WTC11 (cell line): ENCODE data around the gene TWF2. TPM values are rescaled to one million over a fixed set of nuclear protein-coding genes. Genes with fewer than 3 reads are reported as not detected.

Experiments
- ATAC-seq: fragments of 200-7000 bp; cut with Tn5 transposase; 2 replicates; pipeline ENCODE4 v1.10.0; 2021; ENCODE audit warnings: mild to moderate bottlenecking, moderate library complexity
- CTCF ChIA-PET: fragments of 300-600 bp; sonication (Branson Sonifier 250); formaldehyde crosslinking; loops from one replicate; lab custom pipeline; 2021; ENCODE audit warnings: antibody characterized with exemption; lab: Charles Lee
- POLR2A ChIA-PET: fragments of 350-600 bp; sonication (Branson Sonifier 250); formaldehyde crosslinking; loops from one replicate; lab custom pipeline; 2021; ENCODE audit warnings: antibody characterized with exemption; lab: Charles Lee
- DNase-seq: peaks from one replicate; pipeline ENCODE4 v3.0.0; 2021; ENCODE audit warnings: low spot score
- H3K27ac Mint-ChIP-seq: 2 replicates; pipeline ENCODE4 v1.8.0; 2021; ENCODE audit warnings: mixed read lengths
- H3K27me3 Mint-ChIP-seq: 2 replicates; pipeline ENCODE4 v1.8.0; 2021; ENCODE audit warnings: low read depth, mild to moderate bottlenecking, moderate library complexity, mixed read lengths
- H3K36me3 Mint-ChIP-seq: 2 replicates; pipeline ENCODE4 v1.8.0; 2021; ENCODE audit warnings: mixed read lengths
- H3K4me1 Mint-ChIP-seq: 2 replicates; pipeline ENCODE4 v1.8.0; 2022; ENCODE audit warnings: mixed read lengths
- H3K4me3 Mint-ChIP-seq: 2 replicates; pipeline ENCODE4 v1.8.0; 2021; ENCODE audit warnings: mild to moderate bottlenecking, moderate library complexity, mixed read lengths
- H3K9me3 Mint-ChIP-seq: 2 replicates; pipeline ENCODE4 v1.8.0; 2021; ENCODE audit warnings: mixed read lengths
- CREM ChIP-seq: sonication (generic); formaldehyde crosslinking; IDR thresholded peaks from 2 replicates; pipeline ENCODE4 v1.8.1; 2022; ENCODE audit warnings: mild to moderate bottlenecking, missing genetic modification reagents, moderate library complexity
- ESRRA ChIP-seq: sonication (generic); formaldehyde crosslinking; IDR thresholded peaks from 2 replicates; pipeline ENCODE4 v1.8.1; 2022; ENCODE audit warnings: mild to moderate bottlenecking, missing genetic modification reagents, borderline replicate concordance
- ETV6 ChIP-seq: sonication (generic); formaldehyde crosslinking; IDR thresholded peaks from 2 replicates; pipeline ENCODE4 v1.8.1; 2022; ENCODE audit warnings: mild to moderate bottlenecking, missing genetic modification reagents
- GRHL2 ChIP-seq: fragments of 250-450 bp; sonication (Bioruptor Pico); IDR thresholded peaks from 2 replicates; pipeline ENCODE4 v1.8.0; 2022; ENCODE audit warnings: mild to moderate bottlenecking, moderate library complexity; ENCODE audit not compliant: insufficient replicate concordance, severe bottlenecking
- GTF2I ChIP-seq: fragments of 250-450 bp; sonication (Bioruptor Pico); conservative IDR thresholded peaks from 2 replicates; pipeline ENCODE4 v1.4.0; 2021; ENCODE audit warnings: mild to moderate bottlenecking
- HMGA2 ChIP-seq: fragments of 250-450 bp; sonication (Bioruptor Pico); IDR thresholded peaks from 2 replicates; pipeline ENCODE4 v1.4.0; 2021; ENCODE audit warnings: mild to moderate bottlenecking, moderate library complexity
- IRF1 ChIP-seq: sonication (generic); formaldehyde crosslinking; IDR thresholded peaks from 2 replicates; pipeline ENCODE4 v1.8.0; 2023; ENCODE audit warnings: missing genetic modification reagents
- IRF2 ChIP-seq: sonication (generic); formaldehyde crosslinking; IDR thresholded peaks from 2 replicates; pipeline ENCODE4 v1.8.0; 2022; ENCODE audit warnings: low read depth, missing genetic modification reagents, borderline replicate concordance
- NFATC4 ChIP-seq: fragments of 250-450 bp; sonication (Bioruptor Pico); IDR thresholded peaks from 2 replicates; pipeline ENCODE4 v1.9.0; 2021; ENCODE audit warnings: mild to moderate bottlenecking
- NFE2L1 ChIP-seq: sonication (generic); formaldehyde crosslinking; IDR thresholded peaks from 2 replicates; pipeline ENCODE4 v1.8.1; 2023; ENCODE audit warnings: missing genetic modification reagents
- NFYB ChIP-seq: sonication (generic); formaldehyde crosslinking; conservative IDR thresholded peaks from 2 replicates; pipeline ENCODE4 v1.8.0; 2022; ENCODE audit warnings: low read depth, missing genetic modification reagents
- OVOL2 ChIP-seq: fragments of 250-450 bp; sonication (Bioruptor Pico); IDR thresholded peaks from 2 replicates; pipeline ENCODE4 v1.9.0; 2021; ENCODE audit warnings: mild to moderate bottlenecking, borderline replicate concordance
- RELA ChIP-seq: sonication (generic); formaldehyde crosslinking; IDR thresholded peaks from 2 replicates; pipeline ENCODE4 v1.8.1; 2022; ENCODE audit warnings: missing genetic modification reagents, mild to moderate bottlenecking, borderline replicate concordance
- RORB ChIP-seq: fragments of 250-450 bp; sonication (Bioruptor Pico); IDR thresholded peaks from 2 replicates; pipeline ENCODE4 v1.9.0; 2021; ENCODE audit warnings: mild to moderate bottlenecking
- SOX15 ChIP-seq: fragments of 250-450 bp; sonication (Bioruptor Pico); IDR thresholded peaks from 2 replicates; pipeline ENCODE4 v1.9.0; 2021; ENCODE audit warnings: mild to moderate bottlenecking
- SP1 ChIP-seq: sonication (generic); formaldehyde crosslinking; conservative IDR thresholded peaks from 2 replicates; pipeline ENCODE4 v1.8.1; 2022; ENCODE audit warnings: missing genetic modification reagents
- ZBTB21 ChIP-seq: sonication (generic); formaldehyde crosslinking; IDR thresholded peaks from 2 replicates; pipeline ENCODE4 v1.8.1; 2023; ENCODE audit warnings: mild to moderate bottlenecking, missing genetic modification reagents, borderline replicate concordance
- ZNF423 ChIP-seq: fragments of 250-450 bp; sonication (Bioruptor Pico); IDR thresholded peaks from 2 replicates; pipeline ENCODE4 v2.1.2; 2022; ENCODE audit warnings: mild to moderate bottlenecking, moderate library complexity
- total RNA-seq: library from RNA; stranded (reverse); gene quantifications from 3 replicates; pipeline ENCODE4 v1.2.3, GENCODE V29; 2021
- TF ChIP-seq, protein P1 (sequence below): sonication (generic); formaldehyde crosslinking; IDR thresholded peaks from 2 replicates; pipeline ENCODE4 v1.8.0; 2022; ENCODE audit warnings: mild to moderate bottlenecking, missing genetic modification reagents
- TF ChIP-seq, protein P2 (sequence below): sonication (generic); formaldehyde crosslinking; IDR thresholded peaks from 2 replicates; pipeline ENCODE4 v1.8.1; 2022; ENCODE audit warnings: mild to moderate bottlenecking, missing genetic modification reagents, moderate library complexity, borderline replicate concordance
- TF ChIP-seq, protein P3 (sequence below): sonication (generic); formaldehyde crosslinking; IDR thresholded peaks from 2 replicates; pipeline ENCODE4 v1.8.1; 2022; ENCODE audit warnings: low read depth, mild to moderate bottlenecking, moderate library complexity, missing genetic modification reagents, borderline replicate concordance
- TF ChIP-seq, protein P4 (sequence below): sonication (generic); formaldehyde crosslinking; IDR thresholded peaks from 2 replicates; pipeline ENCODE4 v1.8.1; 2022; ENCODE audit warnings: mild to moderate bottlenecking, moderate library complexity, missing genetic modification reagents
- TF ChIP-seq, protein P5 (sequence below): sonication (generic); formaldehyde crosslinking; conservative IDR thresholded peaks from 2 replicates; pipeline ENCODE4 v1.8.1; 2022; ENCODE audit warnings: mild to moderate bottlenecking, missing genetic modification reagents
- TF ChIP-seq, protein P6 (sequence below): sonication (generic); formaldehyde crosslinking; IDR thresholded peaks from 2 replicates; pipeline ENCODE4 v1.8.0; 2022; ENCODE audit warnings: mild to moderate bottlenecking, missing genetic modification reagents
- TF ChIP-seq, protein P7 (sequence below): sonication (generic); formaldehyde crosslinking; IDR thresholded peaks from 2 replicates; pipeline ENCODE4 v1.8.0; 2022; ENCODE audit warnings: mild to moderate bottlenecking, missing genetic modification reagents
- TF ChIP-seq, protein P8 (sequence below): fragments of 200-600 bp; IDR thresholded peaks from 2 replicates; pipeline ENCODE4 v1.8.0; 2022; ENCODE audit warnings: antibody characterized with exemption

TWF2 gene
- total RNA-seq, 1 experiment from 2014 or later: 71.1 TPM

- POLR2A ChIA-PET: no interaction called here
- CTCF ChIA-PET: no interaction called here
Measured at GRCh38 chr3:52281981-52282801, 43.2 kb upstream of the TWF2 start.

DNA sequence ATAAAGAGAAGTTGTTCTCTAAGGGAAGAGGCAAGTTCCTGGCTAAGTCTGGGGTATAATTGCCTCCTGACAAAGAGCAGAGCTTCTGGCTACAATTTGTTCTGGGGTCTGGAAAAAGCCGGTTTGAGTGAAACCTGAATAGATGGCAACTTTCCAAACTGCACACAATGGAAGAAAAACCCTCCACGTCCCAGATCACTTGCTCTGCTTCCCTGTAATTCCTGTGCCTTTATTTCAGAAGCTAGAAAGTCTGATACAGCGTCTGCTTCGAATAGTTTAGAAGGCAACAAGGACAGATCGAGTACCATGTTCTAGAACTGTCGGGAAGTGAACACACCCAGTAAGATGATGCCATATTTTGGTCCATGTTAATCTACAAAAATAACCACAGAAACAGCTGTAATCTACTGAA lies 41.1 kb upstream of the TWF2 start:
- ATAC-seq (no peak), DNase-seq (no peak)
- peak overlapping the region; percentile 63; the same call in 1 of the 2 replicates for H3K27ac Mint-ChIP-seq
- H3K27me3 Mint-ChIP-seq: no peaks in the 10 kb centered on the region
- H3K36me3 Mint-ChIP-seq: peaks cover 9% of the 10 kb centered on the region
- 0 out of 2 replicates have a peak overlapping the region, but pooled peaks have one; percentile 94 for H3K4me3 Mint-ChIP-seq
- ChIA-PET POLR2A (no interaction called here), CTCF (interaction anchor here (0.6 to 5.0 kb wide), 5 partner anchors 10 to 59 kb away, joined by 3 to 41 read pairs (median 8); no protein-coding TSS in a partner anchor)
- H3K9me3 Mint-ChIP-seq: no peaks in the 10 kb centered on the region
- H3K4me1 Mint-ChIP-seq: peaks cover 26% of the 10 kb centered on the region
- TF ChIP-seq, protein P1, sequence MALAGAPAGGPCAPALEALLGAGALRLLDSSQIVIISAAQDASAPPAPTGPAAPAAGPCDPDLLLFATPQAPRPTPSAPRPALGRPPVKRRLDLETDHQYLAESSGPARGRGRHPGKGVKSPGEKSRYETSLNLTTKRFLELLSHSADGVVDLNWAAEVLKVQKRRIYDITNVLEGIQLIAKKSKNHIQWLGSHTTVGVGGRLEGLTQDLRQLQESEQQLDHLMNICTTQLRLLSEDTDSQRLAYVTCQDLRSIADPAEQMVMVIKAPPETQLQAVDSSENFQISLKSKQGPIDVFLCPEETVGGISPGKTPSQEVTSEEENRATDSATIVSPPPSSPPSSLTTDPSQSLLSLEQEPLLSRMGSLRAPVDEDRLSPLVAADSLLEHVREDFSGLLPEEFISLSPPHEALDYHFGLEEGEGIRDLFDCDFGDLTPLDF (CRISPR knock-in tag): no peak
- no peak for TF ChIP-seq CREM (CRISPR knock-in tag)
- TF ChIP-seq GRHL2 (CRISPR knock-in tag): no peak
- TF ChIP-seq SOX15: no peak
- no peak for TF ChIP-seq SP1 (CRISPR knock-in tag)
- TF ChIP-seq RORB (CRISPR knock-in tag): no peak
- no peak for TF ChIP-seq ZBTB21 (CRISPR knock-in tag)
- TF ChIP-seq, protein P2, sequence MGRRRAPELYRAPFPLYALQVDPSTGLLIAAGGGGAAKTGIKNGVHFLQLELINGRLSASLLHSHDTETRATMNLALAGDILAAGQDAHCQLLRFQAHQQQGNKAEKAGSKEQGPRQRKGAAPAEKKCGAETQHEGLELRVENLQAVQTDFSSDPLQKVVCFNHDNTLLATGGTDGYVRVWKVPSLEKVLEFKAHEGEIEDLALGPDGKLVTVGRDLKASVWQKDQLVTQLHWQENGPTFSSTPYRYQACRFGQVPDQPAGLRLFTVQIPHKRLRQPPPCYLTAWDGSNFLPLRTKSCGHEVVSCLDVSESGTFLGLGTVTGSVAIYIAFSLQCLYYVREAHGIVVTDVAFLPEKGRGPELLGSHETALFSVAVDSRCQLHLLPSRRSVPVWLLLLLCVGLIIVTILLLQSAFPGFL (CRISPR knock-in tag): no peak
- no peak for TF ChIP-seq NFYB (CRISPR knock-in tag)

More at GRCh38 chr3:52281981-52282801, 43.2 kb upstream of the TWF2 start:
- ATAC-seq (no peak), DNase-seq (no peak)
- peaks cover 15% of the 10 kb centered on the region for H3K4me1 Mint-ChIP-seq
- H3K9me3 Mint-ChIP-seq: no peaks in the 10 kb centered on the region
- peaks cover 5% of the 10 kb centered on the region; the same call in 1 of the 2 replicates for H3K36me3 Mint-ChIP-seq
- H3K4me3 Mint-ChIP-seq: no peak overlapping the region
- TF ChIP-seq IRF1 (CRISPR knock-in tag): no peak
- TF ChIP-seq RELA (CRISPR knock-in tag): no peak
- TF ChIP-seq, protein P3, sequence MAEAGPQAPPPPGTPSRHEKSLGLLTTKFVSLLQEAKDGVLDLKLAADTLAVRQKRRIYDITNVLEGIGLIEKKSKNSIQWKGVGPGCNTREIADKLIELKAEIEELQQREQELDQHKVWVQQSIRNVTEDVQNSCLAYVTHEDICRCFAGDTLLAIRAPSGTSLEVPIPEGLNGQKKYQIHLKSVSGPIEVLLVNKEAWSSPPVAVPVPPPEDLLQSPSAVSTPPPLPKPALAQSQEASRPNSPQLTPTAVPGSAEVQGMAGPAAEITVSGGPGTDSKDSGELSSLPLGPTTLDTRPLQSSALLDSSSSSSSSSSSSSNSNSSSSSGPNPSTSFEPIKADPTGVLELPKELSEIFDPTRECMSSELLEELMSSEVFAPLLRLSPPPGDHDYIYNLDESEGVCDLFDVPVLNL (CRISPR knock-in tag): no peak
- TF ChIP-seq SP1 (CRISPR knock-in tag): no peak
- TF ChIP-seq NFATC4: no peak
- TF ChIP-seq OVOL2 (CRISPR knock-in tag): no peak
- TF ChIP-seq, protein P4, sequence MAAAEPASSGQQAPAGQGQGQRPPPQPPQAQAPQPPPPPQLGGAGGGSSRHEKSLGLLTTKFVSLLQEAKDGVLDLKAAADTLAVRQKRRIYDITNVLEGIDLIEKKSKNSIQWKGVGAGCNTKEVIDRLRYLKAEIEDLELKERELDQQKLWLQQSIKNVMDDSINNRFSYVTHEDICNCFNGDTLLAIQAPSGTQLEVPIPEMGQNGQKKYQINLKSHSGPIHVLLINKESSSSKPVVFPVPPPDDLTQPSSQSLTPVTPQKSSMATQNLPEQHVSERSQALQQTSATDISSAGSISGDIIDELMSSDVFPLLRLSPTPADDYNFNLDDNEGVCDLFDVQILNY (CRISPR knock-in tag): no peak
- TF ChIP-seq, protein P5, sequence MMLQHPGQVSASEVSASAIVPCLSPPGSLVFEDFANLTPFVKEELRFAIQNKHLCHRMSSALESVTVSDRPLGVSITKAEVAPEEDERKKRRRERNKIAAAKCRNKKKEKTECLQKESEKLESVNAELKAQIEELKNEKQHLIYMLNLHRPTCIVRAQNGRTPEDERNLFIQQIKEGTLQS: no peak
- no peak for TF ChIP-seq GTF2I
- TF ChIP-seq, protein P6, sequence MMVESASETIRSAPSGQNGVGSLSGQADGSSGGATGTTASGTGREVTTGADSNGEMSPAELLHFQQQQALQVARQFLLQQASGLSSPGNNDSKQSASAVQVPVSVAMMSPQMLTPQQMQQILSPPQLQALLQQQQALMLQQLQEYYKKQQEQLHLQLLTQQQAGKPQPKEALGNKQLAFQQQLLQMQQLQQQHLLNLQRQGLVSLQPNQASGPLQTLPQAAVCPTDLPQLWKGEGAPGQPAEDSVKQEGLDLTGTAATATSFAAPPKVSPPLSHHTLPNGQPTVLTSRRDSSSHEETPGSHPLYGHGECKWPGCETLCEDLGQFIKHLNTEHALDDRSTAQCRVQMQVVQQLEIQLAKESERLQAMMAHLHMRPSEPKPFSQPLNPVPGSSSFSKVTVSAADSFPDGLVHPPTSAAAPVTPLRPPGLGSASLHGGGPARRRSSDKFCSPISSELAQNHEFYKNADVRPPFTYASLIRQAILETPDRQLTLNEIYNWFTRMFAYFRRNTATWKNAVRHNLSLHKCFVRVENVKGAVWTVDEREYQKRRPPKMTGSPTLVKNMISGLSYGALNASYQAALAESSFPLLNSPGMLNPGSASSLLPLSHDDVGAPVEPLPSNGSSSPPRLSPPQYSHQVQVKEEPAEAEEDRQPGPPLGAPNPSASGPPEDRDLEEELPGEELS (CRISPR knock-in tag): no peak
- TF ChIP-seq ESRRA (CRISPR knock-in tag): no peak
- TF ChIP-seq, protein P7, sequence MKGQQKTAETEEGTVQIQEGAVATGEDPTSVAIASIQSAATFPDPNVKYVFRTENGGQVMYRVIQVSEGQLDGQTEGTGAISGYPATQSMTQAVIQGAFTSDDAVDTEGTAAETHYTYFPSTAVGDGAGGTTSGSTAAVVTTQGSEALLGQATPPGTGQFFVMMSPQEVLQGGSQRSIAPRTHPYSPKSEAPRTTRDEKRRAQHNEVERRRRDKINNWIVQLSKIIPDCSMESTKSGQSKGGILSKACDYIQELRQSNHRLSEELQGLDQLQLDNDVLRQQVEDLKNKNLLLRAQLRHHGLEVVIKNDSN (CRISPR knock-in tag): no peak
- no peak for TF ChIP-seq ZNF423 (CRISPR knock-in tag)
- TF ChIP-seq NFE2L1 (CRISPR knock-in tag): no peak
- TF ChIP-seq HMGA2 (CRISPR knock-in tag): no peak
- TF ChIP-seq NFYB (CRISPR knock-in tag): no peak
- no peak for TF ChIP-seq IRF2 (CRISPR knock-in tag)
- TF ChIP-seq, protein P8, sequence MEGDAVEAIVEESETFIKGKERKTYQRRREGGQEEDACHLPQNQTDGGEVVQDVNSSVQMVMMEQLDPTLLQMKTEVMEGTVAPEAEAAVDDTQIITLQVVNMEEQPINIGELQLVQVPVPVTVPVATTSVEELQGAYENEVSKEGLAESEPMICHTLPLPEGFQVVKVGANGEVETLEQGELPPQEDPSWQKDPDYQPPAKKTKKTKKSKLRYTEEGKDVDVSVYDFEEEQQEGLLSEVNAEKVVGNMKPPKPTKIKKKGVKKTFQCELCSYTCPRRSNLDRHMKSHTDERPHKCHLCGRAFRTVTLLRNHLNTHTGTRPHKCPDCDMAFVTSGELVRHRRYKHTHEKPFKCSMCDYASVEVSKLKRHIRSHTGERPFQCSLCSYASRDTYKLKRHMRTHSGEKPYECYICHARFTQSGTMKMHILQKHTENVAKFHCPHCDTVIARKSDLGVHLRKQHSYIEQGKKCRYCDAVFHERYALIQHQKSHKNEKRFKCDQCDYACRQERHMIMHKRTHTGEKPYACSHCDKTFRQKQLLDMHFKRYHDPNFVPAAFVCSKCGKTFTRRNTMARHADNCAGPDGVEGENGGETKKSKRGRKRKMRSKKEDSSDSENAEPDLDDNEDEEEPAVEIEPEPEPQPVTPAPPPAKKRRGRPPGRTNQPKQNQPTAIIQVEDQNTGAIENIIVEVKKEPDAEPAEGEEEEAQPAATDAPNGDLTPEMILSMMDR: no peak
- no peak for TF ChIP-seq ETV6 (CRISPR knock-in tag)
- no peaks in the 10 kb centered on the region for H3K27me3 Mint-ChIP-seq
- no peak overlapping the region for H3K27ac Mint-ChIP-seq
